IMR-90 (cell line): ENCODE data around the gene PACS1. TPM values are rescaled to one million over a fixed set of nuclear protein-coding genes. Genes with fewer than 3 reads are reported as not detected.

ENCODE experiments used
- ATAC-seq: fragments of 200-7000 bp; cut with Tn5 transposase; 2 replicates; pipeline ENCODE4 v1.9.1; 2020; ENCODE audit warnings: low read depth, mild to moderate bottlenecking, moderate library complexity
- BruUV-seq: library from RNA; stranded (reverse); fragments of 400-500 nt; replicated peaks from 2 replicates; lab custom pipeline; 2021; lab: Mats Ljungman, UMichigan
- CTCF ChIA-PET: fragments of 300-600 bp; formaldehyde crosslinking; extraction: SDS; loops from one replicate; lab custom pipeline; 2021; ENCODE audit warnings: antibody characterized with exemption; lab: Yijun Ruan, JAX
- POLR2A ChIA-PET: fragments of 300-600 bp; sonication (Branson Sonifier 250); formaldehyde crosslinking; loops from one replicate; lab custom pipeline; 2022; ENCODE audit warnings: antibody characterized with exemption; ENCODE audit not compliant: unreplicated experiment; lab: Charles Lee
- DNase-seq: peaks from one replicate; pipeline ENCODE4 v3.0.0; 2013
- H2AFZ ChIP-seq: replicated peaks from 2 replicates; pipeline ENCODE3; 2013; ENCODE audit warnings: low read length, mild to moderate bottlenecking; ENCODE audit not compliant: poor library complexity
- H2AK5ac ChIP-seq: 2 replicates; pipeline ENCODE4 v1.6.1; 2013; ENCODE audit warnings: low read depth, low read length, inconsistent platforms
- H2AK9ac ChIP-seq: replicated peaks from 2 replicates; pipeline ENCODE3; 2013; ENCODE audit warnings: mild to moderate bottlenecking, low read depth, low read length, moderate library complexity; ENCODE audit not compliant: poor library complexity
- H2BK120ac ChIP-seq: 2 replicates; pipeline ENCODE4 v1.6.1; 2013; ENCODE audit warnings: low read depth, low read length, inconsistent platforms
- H2BK15ac ChIP-seq: 3 replicates; pipeline ENCODE4 v1.6.1; 2013; ENCODE audit warnings: low read depth, low read length, inconsistent platforms
- H2BK20ac ChIP-seq: 2 replicates; pipeline ENCODE4 v1.6.1; 2013; ENCODE audit warnings: low read depth, mild to moderate bottlenecking, inconsistent platforms, low read length, moderate library complexity
- H2BK5ac ChIP-seq: 2 replicates; pipeline ENCODE4 v1.6.1; 2013; ENCODE audit warnings: mild to moderate bottlenecking, low read depth, low read length, inconsistent platforms; ENCODE audit not compliant: poor library complexity, severe bottlenecking
- H3K14ac ChIP-seq: replicated peaks from 2 replicates; pipeline ENCODE4 v1.6.1; 2013; ENCODE audit warnings: low read depth, low read length, inconsistent platforms
- H3K18ac ChIP-seq: 2 replicates; pipeline ENCODE4 v1.6.1; 2013; ENCODE audit warnings: low read depth, low read length, control low read depth
- H3K23ac ChIP-seq: 2 replicates; pipeline ENCODE4 v1.6.1; 2013; ENCODE audit warnings: low read depth, low read length, inconsistent platforms
- H3K27ac ChIP-seq: 2 replicates; pipeline ENCODE4 v1.5.1; 2013; ENCODE audit warnings: mild to moderate bottlenecking, control low read depth, low read length; ENCODE audit not compliant: insufficient read depth
- H3K27me3 ChIP-seq: 2 replicates; pipeline ENCODE4 v1.6.1; 2013; ENCODE audit warnings: low read length; ENCODE audit not compliant: control insufficient read depth, insufficient read depth
- H3K36me3 ChIP-seq: 2 replicates; pipeline ENCODE4 v1.6.1; 2013; ENCODE audit warnings: low read length, mixed read lengths; ENCODE audit not compliant: control insufficient read depth, insufficient read depth
- H3K4ac ChIP-seq: 2 replicates; pipeline ENCODE4 v1.6.1; 2013; ENCODE audit warnings: low read depth, low read length, inconsistent platforms
- H3K4me1 ChIP-seq: 2 replicates; pipeline ENCODE4 v1.6.1; 2013; ENCODE audit warnings: low read length, mixed read lengths; ENCODE audit not compliant: control insufficient read depth, insufficient read depth
- H3K4me2 ChIP-seq: 2 replicates; pipeline ENCODE4 v1.6.1; 2013; ENCODE audit warnings: low read depth, mild to moderate bottlenecking, control low read depth, low read length, moderate library complexity
- H3K4me3 ChIP-seq: 2 replicates; pipeline ENCODE4 v1.5.1; 2013; ENCODE audit warnings: low read depth, mild to moderate bottlenecking, control low read depth, low read length, moderate library complexity; ENCODE audit not compliant: insufficient read depth
- H3K56ac ChIP-seq: 2 replicates; pipeline ENCODE4 v1.6.1; 2013; ENCODE audit warnings: low read length, inconsistent platforms; ENCODE audit not compliant: insufficient read depth; ENCODE audit errors: extremely low read depth
- H3K79me1 ChIP-seq, 2 experiments: 2 replicates each; pipeline ENCODE4 v1.6.1; 2013; ENCODE audit warnings: low read length in 2 of 2, inconsistent platforms in 1 of 2, low read depth in 1 of 2
- H3K9ac ChIP-seq: 2 replicates; pipeline ENCODE4 v1.6.1; 2013; ENCODE audit warnings: low read depth, low read length, control low read depth
- H3K9me1 ChIP-seq: 2 replicates; pipeline ENCODE4 v1.6.1; 2013; ENCODE audit warnings: low read length, inconsistent platforms; ENCODE audit not compliant: insufficient read depth
- H3K9me3 ChIP-seq: 2 replicates; pipeline ENCODE4 v1.6.1; 2013; ENCODE audit warnings: low read length; ENCODE audit not compliant: control insufficient read depth, insufficient read depth
- H4K20me1 ChIP-seq: 2 replicates; pipeline ENCODE4 v1.6.1; 2013; ENCODE audit warnings: low read length, inconsistent platforms; ENCODE audit not compliant: insufficient read depth
- H4K5ac ChIP-seq: 2 replicates; pipeline ENCODE4 v1.6.1; 2013; ENCODE audit warnings: mild to moderate bottlenecking, low read depth, low read length, control low read depth
- H4K8ac ChIP-seq, 2 experiments: 2 replicates each; pipeline ENCODE4 v1.6.1; 2013; ENCODE audit warnings: low read depth in 2 of 2, low read length in 2 of 2, control low read depth in 1 of 2, inconsistent platforms in 1 of 2
- H4K91ac ChIP-seq: 2 replicates; pipeline ENCODE4 v1.6.1; 2013; ENCODE audit warnings: low read depth, low read length, inconsistent platforms; ENCODE audit not compliant: insufficient read depth
- CEBPB ChIP-seq: IDR thresholded peaks from 2 replicates; pipeline ENCODE4 v1.6.1; 2012; ENCODE audit warnings: low read depth, low read length, improper control_type of control experiment
- CTCF ChIP-seq: conservative IDR thresholded peaks from 2 replicates; pipeline ENCODE4 v1.5.1; 2012; ENCODE audit warnings: mild to moderate bottlenecking, low read depth, low read length, improper control_type of control experiment
- FOS ChIP-seq: fragments of 150-350 bp; IDR thresholded peaks from 2 replicates; pipeline ENCODE4 v1.6.1; 2016; ENCODE audit warnings: low read depth, low read length
- WGBS, 2 experiments: methylation state at CpG; one replicate each; pipeline versions ENCODE4 v1.1.5 to v1.1.7; 2013; ENCODE audit warnings: missing lambda C conversion rate in 2 of 2; ENCODE audit not compliant: insufficient read length in 1 of 2; ENCODE audit errors: extremely low coverage in 2 of 2; 5-methylcytosine and 5-hydroxymethylcytosine counted together
- dilution Hi-C: fragments of 300-500 bp; cut with HindIII; formaldehyde crosslinking; loops from one replicate; pipeline ENCODE4 v1.14.3; 2018; ENCODE audit warnings: low sequenced_read_pairs; ENCODE audit not compliant: unreplicated experiment
- in situ Hi-C: fragments of 300-500 bp; cut with MboI; formaldehyde crosslinking; loops from 3 replicates; pipeline ENCODE4 v1.14.3; 2019; ENCODE audit warnings: low sequenced_read_pairs, inconsistent platforms, mixed read lengths
- intact Hi-C: fragments of 100-400 bp; cut with micrococcal nuclease; formaldehyde crosslinking; loops from 2 replicates; pipeline ENCODE4 v1.10.0; 2022
- polyA plus RNA-seq, 3 experiments: library from polyadenylated mRNA; depleted of rRNA; stranded (reverse); fragments of >200 nt; gene quantifications; 2 replicates each; pipeline ENCODE4 v1.2.3, GENCODE V29; 2012; ENCODE audit warnings: low replicate concordance in 1 of 3
- total RNA-seq: library from RNA; depleted of rRNA; stranded (reverse); fragments of >200 nt; gene quantifications from 2 replicates; pipeline ENCODE4 v1.2.3, GENCODE V29; 2012

Gene PACS1
- total and polyA plus RNA-seq, 2 of the 4 experiments (the other 2 are of a cell fraction), result 7.3 to 32.0 TPM

- no peak overlapping the region for H3K4ac ChIP-seq
- no peak overlapping the region for H3K18ac ChIP-seq
- no peak overlapping the region for H3K4me3 ChIP-seq
- no peak overlapping the region for H4K8ac ChIP-seq
- no peak overlapping the region for H3K9ac ChIP-seq
- H2BK120ac ChIP-seq, result no peak overlapping the region
- H3K9me3 ChIP-seq, result no peaks in the 10 kb centered on the region
- H2AK9ac ChIP-seq, result peak overlapping the region; percentile 43
- ChIA-PET POLR2A (no interaction called here), CTCF (no interaction called here)
- no peak overlapping the region for H3K56ac ChIP-seq
- H3K79me1 ChIP-seq, result peaks cover 21 to 51% of the 10 kb centered on the region in 2 experiments
- H3K36me3 ChIP-seq, result peaks cover 50% of the 10 kb centered on the region
- no peak overlapping the region for H2AK5ac ChIP-seq
- intact Hi-C loops (no loop called here), dilution Hi-C loops (no loop called here), in situ Hi-C loops (no loop called here)
- H3K27ac ChIP-seq, result no peak overlapping the region
- H4K5ac ChIP-seq, result no peak overlapping the region
- no peak overlapping the region for H2AFZ ChIP-seq
- BruUV-seq, result no TSS peak
- no peak overlapping the region for H3K23ac ChIP-seq
- no peaks in the 10 kb centered on the region; the same call in 1 of the 2 replicates for H3K9me1 ChIP-seq
- DNase-seq, result no peak
- H3K4me1 ChIP-seq, result peaks cover 8% of the 10 kb centered on the region; the same call in 1 of the 2 replicates
- H4K20me1 ChIP-seq, result peaks cover 25% of the 10 kb centered on the region
- no peak overlapping the region for H4K91ac ChIP-seq
- no peaks in the 10 kb centered on the region for H3K27me3 ChIP-seq
- 94% methylated on average over 8 of the region's 12 CpGs; no CpG with 5 or more reads in 1 of the 2 experiments for WGBS, 2 experiments
- no peak overlapping the region for H2BK20ac ChIP-seq
- TF ChIP-seq CEBPB, result no peak
- no peak for TF ChIP-seq CTCF
- no peak for TF ChIP-seq FOS
- H2BK15ac ChIP-seq, result no peak overlapping the region
- no peak overlapping the region for H3K14ac ChIP-seq
- H2BK5ac ChIP-seq, result no peak overlapping the region
- no peak overlapping the region for H3K4me2 ChIP-seq
- no peak for ATAC-seq
Observed at GRCh38 chr11:66262696-66263095, 192.6 kb downstream of the PACS1 start.
